Measurements from ENCODE around the gene WNK2.
"Not testable (repeated sequence)": the region's sequence is repeated elsewhere in the genome, so short reads cannot be mapped to it uniquely, and the experiment has no call there.

The WNK2 gene

DNA sequence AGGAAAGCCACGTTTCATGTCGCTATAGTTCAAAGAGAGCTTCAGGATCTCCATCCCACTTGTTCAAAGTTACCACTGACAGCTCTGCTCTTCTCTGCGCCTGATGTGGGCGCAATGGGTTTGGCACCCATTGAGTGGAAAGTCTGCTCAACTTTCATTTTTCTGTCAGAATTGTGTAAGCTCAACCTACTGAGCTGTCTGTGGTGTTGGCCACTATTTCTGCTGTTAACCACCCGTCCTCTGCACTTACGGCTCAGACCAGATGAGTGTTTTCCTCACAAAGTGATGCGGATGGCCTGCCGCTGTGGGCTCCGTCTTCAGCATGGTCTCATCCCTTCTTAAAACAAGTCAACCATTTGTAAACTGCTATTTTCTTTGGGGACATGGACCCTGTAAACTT is 131.2 kb downstream of the WNK2 start:
- no peak for DNase-seq

DNA sequence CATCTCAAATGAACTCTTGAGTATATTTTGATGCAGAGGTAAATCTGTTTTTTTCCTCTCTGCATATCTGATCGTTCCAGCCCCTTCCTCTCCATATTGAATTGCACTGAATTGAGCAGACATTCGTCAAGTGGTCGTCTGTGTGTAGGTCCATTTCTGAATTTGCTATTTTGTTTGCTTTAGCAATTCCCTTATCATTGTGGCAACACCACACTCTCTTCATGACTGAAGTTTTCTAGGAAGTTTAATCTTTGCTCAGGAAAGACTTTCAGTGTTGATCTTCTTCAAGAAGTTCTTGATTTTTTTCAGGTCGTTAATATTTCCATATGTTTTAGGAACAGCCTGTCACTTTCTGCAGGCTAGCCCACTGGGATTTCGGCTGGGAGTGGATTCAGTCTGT is 132.0 kb downstream of the WNK2 start:
- DNase-seq: no peak

DNA sequence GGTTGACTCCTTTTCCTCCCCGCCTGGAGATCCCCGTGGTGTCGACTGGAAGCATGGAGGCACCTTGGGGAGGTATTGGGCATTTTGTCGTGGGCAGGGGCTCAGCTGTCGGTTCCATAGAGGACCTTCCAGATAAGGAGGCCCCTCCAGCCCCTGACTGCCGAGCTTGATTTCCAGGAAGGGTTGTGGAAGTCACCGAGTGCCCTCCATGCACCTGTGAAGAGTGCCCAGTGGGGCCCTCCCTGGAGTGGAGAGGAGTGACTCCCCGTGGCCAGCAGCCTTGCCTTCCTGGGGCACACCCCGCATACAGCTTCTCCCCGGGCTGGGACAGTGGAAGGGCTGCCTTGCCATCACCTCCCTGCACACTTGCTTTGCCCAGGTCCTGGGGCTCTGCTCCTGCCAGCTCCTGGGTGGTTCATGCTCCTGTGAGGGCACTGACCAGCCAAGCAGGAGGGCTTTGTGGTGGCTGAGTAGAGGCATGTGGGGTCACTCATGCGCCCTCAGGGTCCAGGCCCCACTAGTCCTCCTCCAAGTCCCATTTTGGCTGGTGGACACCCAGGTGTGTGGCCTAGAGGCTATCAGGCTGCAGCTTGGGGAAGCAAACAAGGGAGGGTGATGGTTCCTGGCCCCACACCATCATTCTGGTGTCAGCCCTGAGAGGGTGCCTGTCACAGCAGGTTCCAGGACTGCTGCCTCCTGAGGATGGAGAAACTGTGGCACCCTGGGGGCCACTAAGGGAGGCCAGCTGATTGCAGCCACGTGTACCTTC is 133.0 kb downstream of the WNK2 start:
- DNase-seq: no peak

DNA sequence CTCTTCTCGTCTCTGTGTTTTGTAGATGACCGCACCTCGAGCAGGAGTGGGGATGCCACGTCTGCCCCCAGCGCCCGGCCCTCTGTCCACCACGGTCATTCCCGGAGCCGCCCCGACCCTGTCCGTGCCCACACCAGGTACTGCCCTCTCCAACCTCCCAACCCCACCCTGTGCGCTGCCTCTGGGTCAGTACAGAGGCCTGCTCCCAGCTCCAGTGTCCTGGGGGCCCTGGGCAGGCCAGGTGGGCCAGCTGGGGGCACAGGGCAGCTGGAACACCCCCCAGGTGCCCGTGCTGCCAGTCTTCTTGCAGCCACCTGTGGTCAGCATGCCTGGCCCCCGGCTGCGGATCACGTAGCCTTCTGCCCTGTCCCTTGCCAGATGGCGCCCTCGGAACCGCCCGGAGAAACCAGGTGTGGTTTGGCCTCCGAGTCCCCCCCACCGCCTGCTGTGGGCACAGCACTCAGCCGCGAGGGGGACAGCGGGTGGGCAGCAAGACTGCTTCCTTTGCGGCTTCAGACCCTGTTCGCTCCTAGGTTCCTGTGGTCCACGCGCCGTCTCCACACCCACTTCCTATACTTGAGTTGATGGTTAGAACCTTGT is 133.7 kb downstream of the WNK2 start:
- DNase-seq: no peak

GRCh38 chr9:93318480-93318879 is 134.5 kb downstream of the WNK2 start:
- DNase-seq: no peak

DNA sequence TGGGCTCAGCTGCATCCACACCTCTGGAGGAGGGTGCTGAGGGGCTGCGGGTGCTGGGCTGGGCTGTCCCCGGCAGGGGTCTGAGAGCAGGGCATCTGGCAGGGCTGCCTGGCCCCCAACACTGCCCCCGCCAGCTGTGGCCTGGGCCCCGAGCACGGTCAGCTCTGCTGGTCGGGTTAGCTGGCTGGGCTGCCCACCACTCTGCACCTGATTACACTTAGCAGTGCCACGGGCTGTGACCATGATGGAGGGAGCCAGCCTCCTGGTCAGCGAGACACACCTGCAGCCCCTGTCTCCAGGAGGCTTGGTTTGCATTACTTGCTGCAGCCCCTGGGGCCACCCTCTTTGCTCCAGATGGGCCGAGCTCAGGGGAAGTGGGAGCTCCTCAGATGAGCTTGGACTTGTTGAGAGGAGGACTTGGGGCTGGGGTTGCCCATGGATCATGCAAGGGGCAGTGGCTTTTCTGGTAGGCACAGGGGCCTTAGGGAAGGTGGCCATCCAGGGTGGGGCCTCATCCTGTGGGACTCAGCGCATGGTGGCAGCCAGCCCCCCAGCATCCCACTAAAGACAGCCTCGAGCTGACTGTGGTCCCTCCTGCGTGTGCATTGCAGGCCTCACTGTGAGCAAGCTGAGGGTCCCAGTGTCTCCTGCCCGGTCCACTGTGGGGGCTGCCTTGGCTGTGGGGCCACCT is 135.5 kb downstream of the WNK2 start:
- no peak for DNase-seq

GRCh38 chr9:93319992-93320500 is 136.1 kb downstream of the WNK2 start:
- no peak for DNase-seq

DNA sequence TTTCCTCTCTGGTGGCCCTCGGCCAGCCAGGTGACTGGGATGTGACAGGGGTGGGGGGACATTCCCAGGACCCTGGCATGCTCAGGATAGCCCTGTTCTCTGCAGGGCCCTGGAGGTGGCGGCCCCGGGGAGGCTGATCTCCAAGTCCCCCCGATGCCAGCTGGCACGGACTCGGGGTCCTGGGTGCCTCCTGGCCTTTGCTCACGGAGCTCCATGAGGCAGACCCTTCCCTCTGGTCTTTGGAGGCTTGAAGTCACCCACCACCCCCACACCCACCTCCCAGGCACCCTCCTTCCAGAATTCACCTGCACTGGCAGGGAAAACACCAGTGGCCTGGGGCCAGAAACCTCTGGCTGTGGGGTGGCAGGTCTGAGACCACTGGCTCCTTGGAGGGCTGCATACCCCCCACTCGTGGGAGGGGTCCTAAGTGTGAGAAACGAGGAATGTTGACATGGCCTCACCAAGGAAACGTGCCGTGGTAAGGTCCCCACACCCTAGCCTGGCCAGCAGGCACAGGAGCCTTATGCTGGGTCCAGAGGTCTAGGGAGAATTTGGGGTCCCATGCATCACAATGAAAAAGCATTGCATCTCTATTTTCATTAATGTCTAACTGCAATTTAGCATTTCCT is 136.8 kb downstream of the WNK2 start:
- no peak for DNase-seq

GRCh38 chr9:93321220-93321610 is 137.3 kb downstream of the WNK2 start:
- DNase-seq: no peak

DNA sequence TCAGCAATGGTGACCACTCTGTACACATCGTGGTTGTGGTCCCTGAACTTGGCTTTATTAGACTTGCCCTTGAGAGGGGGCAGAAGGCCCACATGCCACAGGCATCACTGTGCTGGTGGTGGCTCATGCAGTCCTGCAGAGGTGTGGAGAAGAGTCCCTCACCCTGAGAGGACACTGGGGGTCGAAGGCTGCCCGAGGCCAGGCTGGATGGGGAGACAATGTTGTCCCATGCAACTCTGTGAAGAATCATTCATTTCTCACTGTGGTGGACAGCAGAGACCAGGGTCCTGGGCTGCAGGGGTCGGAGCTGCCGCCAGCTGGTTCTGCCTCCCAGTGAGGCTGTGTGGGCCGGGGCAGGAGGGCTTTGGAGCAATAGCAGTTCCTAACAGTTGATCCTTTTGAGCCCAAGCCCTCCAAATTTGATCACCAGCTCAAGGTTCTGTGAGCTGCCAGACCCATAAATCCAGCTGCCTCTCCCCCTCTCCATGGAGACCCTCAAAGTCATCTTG is 139.6 kb downstream of the WNK2 start:
- not testable (repeated sequence) for DNase-seq

GRCh38 chr9:93324191-93324834 is 140.4 kb downstream of the WNK2 start:
- DNase-seq: no peak

GRCh38 chr9:93325307-93326035 is 141.5 kb downstream of the WNK2 start:
- no peak for DNase-seq

DNA sequence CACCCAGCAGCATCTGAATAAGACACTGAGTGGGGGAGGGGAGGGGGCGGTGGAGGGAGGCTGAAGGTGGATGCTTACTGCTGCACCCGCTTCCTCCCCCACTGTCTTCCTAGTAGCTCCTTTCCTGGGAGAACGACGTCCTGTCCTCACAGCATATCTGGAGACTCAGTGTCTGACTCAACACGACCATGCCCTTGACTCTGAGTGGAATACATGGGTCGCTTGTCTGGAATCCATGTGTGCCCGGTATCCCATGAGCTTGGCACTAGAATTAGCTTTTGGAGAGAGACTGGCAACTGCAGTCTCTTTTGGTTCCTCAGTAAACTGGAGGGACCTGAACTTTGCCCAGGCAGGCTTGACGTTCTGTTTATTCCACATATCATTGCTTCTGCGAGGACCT is 142.1 kb downstream of the WNK2 start:
- DNase-seq: no peak

DNA sequence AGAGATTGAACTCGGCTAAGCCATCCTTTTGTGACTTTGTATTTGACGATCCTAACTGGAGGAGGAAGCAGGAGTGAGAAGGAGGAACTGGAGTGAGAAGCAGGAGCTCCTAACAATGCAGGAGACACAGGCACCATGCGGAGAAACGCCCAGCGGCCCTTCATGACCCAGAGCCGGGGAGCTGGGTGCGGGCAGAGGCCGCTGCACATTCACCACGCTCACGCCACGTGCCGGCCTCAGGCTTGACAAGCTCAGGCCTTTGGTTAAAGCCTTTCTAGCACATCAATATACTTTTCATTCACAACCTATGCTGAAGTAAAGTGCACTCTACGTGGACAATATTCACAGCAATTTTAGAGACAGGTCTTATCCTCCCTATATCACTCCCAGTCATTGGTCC is 142.7 kb downstream of the WNK2 start:
- DNase-seq: no peak

- DNase-seq: no peak
These were observed 145.8 kb downstream of the WNK2 start for GRCh38 chr9:93329629-93330280.

DNA sequence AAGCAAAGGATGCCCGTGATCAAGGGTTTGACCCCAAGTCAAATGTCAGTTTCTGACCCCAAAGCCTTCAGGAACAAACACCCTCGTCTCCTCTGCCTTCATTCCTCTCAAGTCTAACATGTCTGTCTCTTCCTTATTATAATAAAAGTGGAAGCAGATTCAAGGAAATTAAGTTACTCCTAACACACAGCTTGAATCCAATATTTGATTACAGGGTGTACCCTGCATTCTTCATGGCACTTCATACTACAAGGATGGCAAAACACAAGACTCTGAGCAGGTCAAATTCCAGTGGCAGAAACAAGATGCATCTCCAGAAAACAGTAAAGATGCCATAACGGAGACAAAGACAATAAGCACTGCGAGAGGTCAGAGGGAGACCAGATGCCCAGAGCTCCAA is 148.4 kb downstream of the WNK2 start:
- DNase-seq: no peak

DNA sequence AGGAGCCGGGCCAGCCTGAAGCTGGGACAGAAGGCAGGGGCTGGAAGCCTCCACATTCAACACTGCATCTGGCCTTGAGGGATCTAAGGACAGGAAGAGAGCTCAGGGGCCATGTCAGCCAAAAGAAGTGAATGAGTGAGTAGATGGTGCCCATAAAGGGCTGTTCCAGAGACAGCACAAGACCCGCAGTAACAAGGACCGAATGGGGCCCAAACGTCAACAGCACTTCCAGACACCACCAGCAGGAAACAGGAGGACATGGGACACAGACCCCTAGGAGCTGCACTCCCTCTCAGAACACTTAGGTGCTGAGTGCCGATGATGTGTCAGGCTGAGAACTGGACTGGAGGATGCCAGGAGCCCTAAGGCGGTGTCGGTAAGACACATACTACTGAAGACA is 152.8 kb downstream of the WNK2 start:
- no peak for DNase-seq

GRCh38 chr9:93338196-93338595 is 154.3 kb downstream of the WNK2 start:
- not testable (repeated sequence) for DNase-seq

GRCh38 chr9:93340091-93340490 is 156.2 kb downstream of the WNK2 start:
- DNase-seq: no peak

GRCh38 chr9:93341820-93342219 is 157.9 kb downstream of the WNK2 start:
- not testable (repeated sequence) for DNase-seq

- not testable (repeated sequence) for DNase-seq
These were observed 158.5 kb downstream of the WNK2 start for GRCh38 chr9:93342428-93342827.
